Osteocyte (in vitro differentiated cells): Measurements from ENCODE around the gene MRPL51. TPM values are rescaled to one million over a fixed set of nuclear protein-coding genes. Genes with fewer than 3 reads are reported as not detected.
A peak's percentile ranks its signal among the peaks of the same experiment; 100 is the strongest.

Experiments
- DNase-seq: peaks from one replicate; pipeline ENCODE4 v3.0.0; 2021; ENCODE audit warnings: mixed read lengths; ENCODE audit not compliant: unreplicated experiment; ENCODE audit errors: extremely low spot score
- H3K27ac Mint-ChIP-seq: one replicate; pipeline ENCODE4 v1.8.0; 2021; ENCODE audit warnings: mild to moderate bottlenecking, mixed read lengths; ENCODE audit not compliant: unreplicated experiment
- H3K27me3 Mint-ChIP-seq: one replicate; pipeline ENCODE4 v1.8.0; 2021; ENCODE audit warnings: mixed read lengths; ENCODE audit not compliant: unreplicated experiment
- H3K36me3 Mint-ChIP-seq: one replicate; pipeline ENCODE4 v1.8.0; 2021; ENCODE audit warnings: mixed read lengths; ENCODE audit not compliant: unreplicated experiment
- H3K4me1 Mint-ChIP-seq: one replicate; pipeline ENCODE4 v1.8.0; 2021; ENCODE audit warnings: mixed read lengths; ENCODE audit not compliant: unreplicated experiment
- H3K4me3 Mint-ChIP-seq: one replicate; pipeline ENCODE4 v1.8.0; 2021; ENCODE audit warnings: mild to moderate bottlenecking, moderate library complexity, mixed read lengths; ENCODE audit not compliant: unreplicated experiment
- H3K9me3 Mint-ChIP-seq: one replicate; pipeline ENCODE4 v1.8.0; 2021; ENCODE audit warnings: mixed read lengths; ENCODE audit not compliant: unreplicated experiment
- total RNA-seq: library from RNA; stranded (reverse); gene quantifications from 2 replicates; pipeline ENCODE4 v1.2.1, GENCODE V29; 2021
- TF ChIP-seq, protein P1 (sequence below): fragments of 200-600 bp; sonication (generic); IDR thresholded peaks from 2 replicates; pipeline ENCODE4 v1.5.0; 2021; ENCODE audit warnings: antibody characterized with exemption, mild to moderate bottlenecking, moderate library complexity

Gene MRPL51
- total RNA-seq, 1 donor from 2014 or later = 172 TPM

DNA sequence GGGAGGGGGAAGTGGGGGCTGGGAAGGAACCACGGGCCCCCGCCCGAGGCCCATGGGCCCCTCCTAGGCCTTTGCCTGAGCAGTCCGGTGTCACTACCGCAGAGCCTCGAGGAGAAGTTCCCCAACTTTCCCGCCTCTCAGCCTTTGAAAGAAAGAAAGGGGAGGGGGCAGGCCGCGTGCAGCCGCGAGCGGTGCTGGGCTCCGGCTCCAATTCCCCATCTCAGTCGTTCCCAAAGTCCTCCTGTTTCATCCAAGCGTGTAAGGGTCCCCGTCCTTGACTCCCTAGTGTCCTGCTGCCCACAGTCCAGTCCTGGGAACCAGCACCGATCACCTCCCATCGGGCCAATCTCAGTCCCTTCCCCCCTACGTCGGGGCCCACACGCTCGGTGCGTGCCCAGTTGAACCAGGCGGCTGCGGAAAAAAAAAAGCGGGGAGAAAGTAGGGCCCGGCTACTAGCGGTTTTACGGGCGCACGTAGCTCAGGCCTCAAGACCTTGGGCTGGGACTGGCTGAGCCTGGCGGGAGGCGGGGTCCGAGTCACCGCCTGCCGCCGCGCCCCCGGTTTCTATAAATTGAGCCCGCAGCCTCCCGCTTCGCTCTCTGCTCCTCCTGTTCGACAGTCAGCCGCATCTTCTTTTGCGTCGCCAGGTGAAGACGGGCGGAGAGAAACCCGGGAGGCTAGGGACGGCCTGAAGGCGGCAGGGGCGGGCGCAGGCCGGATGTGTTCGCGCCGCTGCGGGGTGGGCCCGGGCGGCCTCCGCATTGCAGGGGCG lies 41.0 kb upstream of the MRPL51 start, which contains the start of gene GAPDH:
GAPDH (plus strand) TSS at position 595 of the 772 bp plus-strand sequence. CDS start 316 bp downstream, outside the sequence.
- H3K27ac Mint-ChIP-seq = peak within 1 kb of the TSS; percentile 97
- peak within 1 kb of the TSS; percentile 90 for H3K4me3 Mint-ChIP-seq
- no peaks in the 10 kb centered on the region for H3K9me3 Mint-ChIP-seq
- no peaks in the 10 kb centered on the region for H3K27me3 Mint-ChIP-seq
- H3K4me1 Mint-ChIP-seq = peaks cover 47% of the 10 kb centered on the region
- H3K36me3 Mint-ChIP-seq = peaks cover 24% of the 10 kb centered on the region
- TF ChIP-seq, protein P1, sequence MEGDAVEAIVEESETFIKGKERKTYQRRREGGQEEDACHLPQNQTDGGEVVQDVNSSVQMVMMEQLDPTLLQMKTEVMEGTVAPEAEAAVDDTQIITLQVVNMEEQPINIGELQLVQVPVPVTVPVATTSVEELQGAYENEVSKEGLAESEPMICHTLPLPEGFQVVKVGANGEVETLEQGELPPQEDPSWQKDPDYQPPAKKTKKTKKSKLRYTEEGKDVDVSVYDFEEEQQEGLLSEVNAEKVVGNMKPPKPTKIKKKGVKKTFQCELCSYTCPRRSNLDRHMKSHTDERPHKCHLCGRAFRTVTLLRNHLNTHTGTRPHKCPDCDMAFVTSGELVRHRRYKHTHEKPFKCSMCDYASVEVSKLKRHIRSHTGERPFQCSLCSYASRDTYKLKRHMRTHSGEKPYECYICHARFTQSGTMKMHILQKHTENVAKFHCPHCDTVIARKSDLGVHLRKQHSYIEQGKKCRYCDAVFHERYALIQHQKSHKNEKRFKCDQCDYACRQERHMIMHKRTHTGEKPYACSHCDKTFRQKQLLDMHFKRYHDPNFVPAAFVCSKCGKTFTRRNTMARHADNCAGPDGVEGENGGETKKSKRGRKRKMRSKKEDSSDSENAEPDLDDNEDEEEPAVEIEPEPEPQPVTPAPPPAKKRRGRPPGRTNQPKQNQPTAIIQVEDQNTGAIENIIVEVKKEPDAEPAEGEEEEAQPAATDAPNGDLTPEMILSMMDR = no peak
- DNase-seq = peak; percentile 97

DNA sequence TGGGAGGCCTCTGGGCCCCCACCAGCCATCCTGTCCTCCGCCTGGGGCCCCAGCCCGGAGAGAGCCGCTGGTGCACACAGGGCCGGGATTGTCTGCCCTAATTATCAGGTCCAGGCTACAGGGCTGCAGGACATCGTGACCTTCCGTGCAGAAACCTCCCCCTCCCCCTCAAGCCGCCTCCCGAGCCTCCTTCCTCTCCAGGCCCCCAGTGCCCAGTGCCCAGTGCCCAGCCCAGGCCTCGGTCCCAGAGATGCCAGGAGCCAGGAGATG lies 40.5 kb upstream of the MRPL51 start:
- Mint-ChIP-seq H3K4me1 (peaks cover 47% of the 10 kb centered on the region), H3K27me3 (no peaks in the 10 kb centered on the region), H3K27ac (peak overlapping the region; percentile 97), H3K36me3 (peaks cover 29% of the 10 kb centered on the region), H3K4me3 (peak overlapping the region; percentile 90), H3K9me3 (no peaks in the 10 kb centered on the region)
- DNase-seq = no peak
- TF ChIP-seq, protein P1 = no peak

DNA sequence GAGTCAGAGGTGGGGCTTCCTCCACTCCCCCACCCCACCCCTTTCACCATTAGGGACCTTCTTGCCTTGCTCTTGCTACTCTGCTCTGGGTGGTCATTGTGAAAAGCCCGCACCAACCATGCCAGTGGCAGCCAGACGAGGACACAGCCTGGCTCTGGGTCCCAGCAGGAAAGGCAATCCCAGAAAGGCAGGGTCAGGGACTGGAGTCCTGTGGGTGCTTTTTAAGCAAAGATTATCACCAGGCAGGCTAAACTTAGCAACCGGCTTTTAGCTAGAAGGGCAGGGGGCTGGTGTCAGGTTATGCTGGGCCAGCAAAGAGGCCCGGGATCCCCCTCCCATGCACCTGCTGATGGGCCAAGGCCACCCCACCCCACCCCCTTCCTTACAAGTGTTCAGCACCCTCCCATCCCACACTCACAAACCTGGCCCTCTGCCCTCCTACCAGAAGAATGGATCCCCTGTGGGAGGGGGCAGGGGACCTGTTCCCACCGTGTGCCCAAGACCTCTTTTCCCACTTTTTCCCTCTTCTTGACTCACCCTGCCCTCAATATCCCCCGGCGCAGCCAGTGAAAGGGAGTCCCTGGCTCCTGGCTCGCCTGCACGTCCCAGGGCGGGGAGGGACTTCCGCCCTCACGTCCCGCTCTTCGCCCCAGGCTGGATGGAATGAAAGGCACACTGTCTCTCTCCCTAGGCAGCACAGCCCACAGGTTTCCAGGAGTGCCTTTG lies 40.0 kb upstream of the MRPL51 start:
- Mint-ChIP-seq H3K27ac (peak overlapping the region; percentile 97), H3K4me1 (peaks cover 47% of the 10 kb centered on the region), H3K9me3 (no peaks in the 10 kb centered on the region), H3K27me3 (no peaks in the 10 kb centered on the region), H3K4me3 (peak overlapping the region; percentile 90), H3K36me3 (peaks cover 33% of the 10 kb centered on the region)
- TF ChIP-seq, protein P1 = no peak
- DNase-seq = peak; percentile 89

DNA sequence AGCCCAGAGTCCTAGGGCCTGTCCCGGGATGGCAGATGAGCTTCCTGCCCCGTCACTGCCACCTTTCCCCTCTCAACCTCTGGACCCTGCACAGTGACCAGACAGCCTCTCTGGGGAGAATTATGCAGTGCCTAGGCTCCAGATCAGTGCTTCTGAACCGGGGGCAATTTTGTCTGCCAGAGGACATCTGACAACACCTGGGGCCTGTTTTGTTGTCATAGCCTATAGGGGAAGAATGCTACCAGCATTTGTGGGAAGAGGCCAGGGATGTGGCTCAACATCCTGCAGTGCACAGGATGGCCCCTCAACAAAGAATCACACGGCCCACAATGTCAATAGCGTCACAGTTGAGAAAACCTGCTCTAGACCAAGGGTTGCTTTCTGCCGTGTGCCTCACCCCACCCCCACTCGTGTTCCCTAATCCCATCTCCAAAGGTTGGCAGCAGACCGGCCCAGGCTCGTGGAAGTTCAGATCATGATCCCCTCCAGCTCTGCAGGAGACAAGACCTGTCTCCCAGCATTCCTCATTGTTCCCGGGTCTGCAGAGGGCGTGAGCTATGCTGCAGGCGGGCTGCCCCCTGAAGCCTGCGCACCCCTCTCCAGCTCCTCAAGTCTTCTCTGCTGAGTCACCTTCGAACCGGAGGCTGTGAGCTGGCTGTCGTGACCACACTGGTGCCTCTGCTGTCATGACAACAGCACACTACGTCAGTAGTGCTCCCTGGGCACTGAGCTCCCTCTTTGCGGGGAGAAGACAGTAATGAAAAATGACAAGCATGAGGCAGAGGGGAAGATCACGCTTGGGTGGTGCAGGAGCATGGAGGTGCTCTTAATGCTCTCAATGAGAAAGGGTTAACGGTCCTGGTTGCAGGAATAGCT lies 39.2 kb upstream of the MRPL51 start:
- H3K4me1 Mint-ChIP-seq = peaks cover 42% of the 10 kb centered on the region
- peak overlapping the region; percentile 97 for H3K27ac Mint-ChIP-seq
- no peaks in the 10 kb centered on the region for H3K9me3 Mint-ChIP-seq
- H3K27me3 Mint-ChIP-seq = no peaks in the 10 kb centered on the region
- H3K36me3 Mint-ChIP-seq = peaks cover 36% of the 10 kb centered on the region
- DNase-seq = no peak
- TF ChIP-seq, protein P1 = no peak
- peak overlapping the region; percentile 90 for H3K4me3 Mint-ChIP-seq
